MM.1S (cell line): Measurements from ENCODE around the gene CLCF1.

ENCODE experiments used
- DNase-seq: peaks from one replicate; pipeline ENCODE4 v3.0.0-alpha.2; 2015
- H2AFZ ChIP-seq: fragments of 300-600 bp; sonication (generic); 2 replicates; pipeline ENCODE4 v1.6.0; 2016; ENCODE audit warnings: antibody characterized with exemption, low read length
- H3F3A ChIP-seq: fragments of 300-600 bp; sonication (generic); 2 replicates; pipeline ENCODE4 v1.6.1; 2016; ENCODE audit warnings: mild to moderate bottlenecking, antibody characterized with exemption, low read length, moderate library complexity, mixed read lengths; ENCODE audit not compliant: insufficient read depth
- H3K27ac ChIP-seq: fragments of 300-600 bp; sonication (generic); 2 replicates; pipeline ENCODE4 v1.5.1; 2016; ENCODE audit warnings: mild to moderate bottlenecking, low read length
- H3K27me3 ChIP-seq: fragments of 300-600 bp; sonication (generic); replicated peaks from 2 replicates; pipeline ENCODE4 v1.6.0; 2016; ENCODE audit warnings: low read length; ENCODE audit not compliant: insufficient read depth
- H3K36me3 ChIP-seq: fragments of 300-600 bp; sonication (generic); replicated peaks from 2 replicates; pipeline ENCODE4 v1.6.1; 2016; ENCODE audit warnings: mild to moderate bottlenecking, low read length, mixed read lengths; ENCODE audit not compliant: insufficient read depth
- H3K4me1 ChIP-seq: fragments of 300-600 bp; sonication (generic); 2 replicates; pipeline ENCODE4 v1.6.1; 2016; ENCODE audit warnings: low read length, mixed read lengths
- H3K4me2 ChIP-seq: fragments of 300-600 bp; sonication (generic); 2 replicates; pipeline ENCODE4 v1.6.0; 2016; ENCODE audit warnings: low read depth, low read length
- H3K4me3 ChIP-seq: fragments of 300-600 bp; sonication (generic); 2 replicates; pipeline ENCODE4 v1.5.1; 2016; ENCODE audit warnings: low read length, mixed read lengths
- H3K79me2 ChIP-seq: fragments of 300-600 bp; sonication (generic); 2 replicates; pipeline ENCODE4 v1.6.1; 2016; ENCODE audit warnings: mixed run types, low read length, mixed read lengths
- H3K9ac ChIP-seq: fragments of 300-600 bp; sonication (generic); 2 replicates; pipeline ENCODE4 v1.6.1; 2016; ENCODE audit warnings: low read length, mixed read lengths
- H3K9me2 ChIP-seq: fragments of 300-600 bp; sonication (generic); replicated peaks from 2 replicates; pipeline ENCODE4 v1.6.1; 2016; ENCODE audit warnings: mild to moderate bottlenecking, low read length, mixed read lengths; ENCODE audit not compliant: insufficient read depth
- H3K9me3 ChIP-seq: fragments of 300-600 bp; sonication (generic); replicated peaks from 2 replicates; pipeline ENCODE4 v1.6.1; 2016; ENCODE audit warnings: mild to moderate bottlenecking, low read length, mixed read lengths; ENCODE audit not compliant: insufficient read depth
- H4K20me1 ChIP-seq: fragments of 300-600 bp; sonication (generic); 2 replicates; pipeline ENCODE4 v1.6.1; 2016; ENCODE audit warnings: mild to moderate bottlenecking, low read length, moderate library complexity, mixed read lengths; ENCODE audit not compliant: insufficient read depth
- EZH2 ChIP-seq: fragments of 300-600 bp; sonication (generic); optimal IDR thresholded peaks from 2 replicates; pipeline ENCODE3; 2017; ENCODE audit warnings: low read depth, mild to moderate bottlenecking, antibody characterized with exemption, low read length, mixed read lengths
- EZH2phosphoT487 ChIP-seq: fragments of 300-600 bp; sonication (generic); IDR thresholded peaks from 2 replicates; pipeline ENCODE4 v1.6.1; 2018; ENCODE audit warnings: antibody characterized with exemption, low read length
- TF ChIP-seq, protein P1 (sequence below): fragments of 300-600 bp; sonication (generic); IDR thresholded peaks from 2 replicates; pipeline ENCODE4 v1.5.1; 2016; ENCODE audit warnings: antibody characterized with exemption, low read length, mixed read lengths

Gene CLCF1

DNA sequence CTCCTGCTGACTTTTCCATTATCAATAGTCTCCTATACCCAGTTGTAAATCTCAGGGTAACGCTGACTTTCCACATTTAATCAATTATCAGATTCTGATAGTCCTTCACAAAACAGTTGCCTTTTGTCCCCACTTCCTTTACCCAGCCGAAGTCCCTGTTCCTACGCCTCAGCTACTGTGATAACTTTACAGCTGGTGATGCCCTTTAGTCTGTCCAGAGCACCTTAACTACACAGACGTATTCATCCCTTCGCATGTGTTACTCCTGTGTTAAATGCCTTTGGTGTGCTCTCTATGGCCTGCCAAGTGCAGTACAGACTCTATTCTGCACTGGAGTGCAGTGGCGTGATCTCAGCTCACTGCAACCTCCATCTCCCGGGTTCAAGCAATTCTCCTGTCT lies 49.9 kb downstream of the CLCF1 start:
- no peak for TF ChIP-seq EZH2
- TF ChIP-seq, protein P1, sequence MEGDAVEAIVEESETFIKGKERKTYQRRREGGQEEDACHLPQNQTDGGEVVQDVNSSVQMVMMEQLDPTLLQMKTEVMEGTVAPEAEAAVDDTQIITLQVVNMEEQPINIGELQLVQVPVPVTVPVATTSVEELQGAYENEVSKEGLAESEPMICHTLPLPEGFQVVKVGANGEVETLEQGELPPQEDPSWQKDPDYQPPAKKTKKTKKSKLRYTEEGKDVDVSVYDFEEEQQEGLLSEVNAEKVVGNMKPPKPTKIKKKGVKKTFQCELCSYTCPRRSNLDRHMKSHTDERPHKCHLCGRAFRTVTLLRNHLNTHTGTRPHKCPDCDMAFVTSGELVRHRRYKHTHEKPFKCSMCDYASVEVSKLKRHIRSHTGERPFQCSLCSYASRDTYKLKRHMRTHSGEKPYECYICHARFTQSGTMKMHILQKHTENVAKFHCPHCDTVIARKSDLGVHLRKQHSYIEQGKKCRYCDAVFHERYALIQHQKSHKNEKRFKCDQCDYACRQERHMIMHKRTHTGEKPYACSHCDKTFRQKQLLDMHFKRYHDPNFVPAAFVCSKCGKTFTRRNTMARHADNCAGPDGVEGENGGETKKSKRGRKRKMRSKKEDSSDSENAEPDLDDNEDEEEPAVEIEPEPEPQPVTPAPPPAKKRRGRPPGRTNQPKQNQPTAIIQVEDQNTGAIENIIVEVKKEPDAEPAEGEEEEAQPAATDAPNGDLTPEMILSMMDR: no peak
- no peak for TF ChIP-seq EZH2phosphoT487
- H4K20me1 ChIP-seq: no peaks in the 10 kb centered on the region
- H3K79me2 ChIP-seq: no peaks in the 10 kb centered on the region
- no peaks in the 10 kb centered on the region for H3K36me3 ChIP-seq
- DNase-seq: no peak
- no peaks in the 10 kb centered on the region for H3K9me2 ChIP-seq
- H3K27ac ChIP-seq: no peak overlapping the region
- 0 out of 2 replicates have a peak, but pooled peaks cover 6% of the 10 kb centered on the region for H3F3A ChIP-seq
- H3K9me3 ChIP-seq: no peaks in the 10 kb centered on the region
- H3K9ac ChIP-seq: no peak overlapping the region
- H3K4me3 ChIP-seq: no peak overlapping the region
- no peak overlapping the region for H3K4me2 ChIP-seq
- H2AFZ ChIP-seq: no peak overlapping the region
- H3K27me3 ChIP-seq: no peaks in the 10 kb centered on the region
- peaks cover 9% of the 10 kb centered on the region; the same call in 1 of the 2 replicates for H3K4me1 ChIP-seq

DNA sequence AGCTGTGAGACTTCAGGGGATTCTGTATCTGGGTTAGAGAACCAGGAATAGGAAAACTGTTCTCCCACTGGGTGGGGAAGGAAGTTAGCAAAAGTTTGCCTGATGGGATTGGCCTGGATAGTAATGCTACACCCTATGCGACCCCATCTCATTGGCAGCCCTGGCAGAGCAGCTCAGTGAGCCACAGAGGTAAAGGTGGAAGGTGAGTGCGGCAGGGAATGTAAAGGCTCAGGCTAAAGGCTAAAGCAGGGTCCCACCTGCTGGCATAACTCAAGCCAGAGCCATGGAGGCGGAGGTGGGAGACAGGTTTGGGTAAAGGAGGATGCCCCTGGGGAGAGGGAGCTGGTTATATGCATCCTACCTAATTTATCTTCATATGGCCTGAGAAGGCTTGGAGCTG lies 51.3 kb downstream of the CLCF1 start:
- H3K79me2 ChIP-seq: no peaks in the 10 kb centered on the region
- no peaks in the 10 kb centered on the region for H3K36me3 ChIP-seq
- H3K4me1 ChIP-seq: peaks cover 11% of the 10 kb centered on the region; the same call in 1 of the 2 replicates
- no peak overlapping the region; the same call in 1 of the 2 replicates for H3K27ac ChIP-seq
- H3K9me2 ChIP-seq: no peaks in the 10 kb centered on the region
- TF ChIP-seq EZH2phosphoT487 (no peak), EZH2 (no peak)
- TF ChIP-seq, protein P1: no peak
- no peaks in the 10 kb centered on the region for H4K20me1 ChIP-seq
- H3K27me3 ChIP-seq: no peaks in the 10 kb centered on the region
- no peak for DNase-seq
- peaks cover 10% of the 10 kb centered on the region for H3F3A ChIP-seq
- no peak overlapping the region for H3K4me3 ChIP-seq
- no peak overlapping the region for H3K9ac ChIP-seq
- no peak overlapping the region for H2AFZ ChIP-seq
- H3K9me3 ChIP-seq: no peaks in the 10 kb centered on the region
- H3K4me2 ChIP-seq: no peak overlapping the region

DNA sequence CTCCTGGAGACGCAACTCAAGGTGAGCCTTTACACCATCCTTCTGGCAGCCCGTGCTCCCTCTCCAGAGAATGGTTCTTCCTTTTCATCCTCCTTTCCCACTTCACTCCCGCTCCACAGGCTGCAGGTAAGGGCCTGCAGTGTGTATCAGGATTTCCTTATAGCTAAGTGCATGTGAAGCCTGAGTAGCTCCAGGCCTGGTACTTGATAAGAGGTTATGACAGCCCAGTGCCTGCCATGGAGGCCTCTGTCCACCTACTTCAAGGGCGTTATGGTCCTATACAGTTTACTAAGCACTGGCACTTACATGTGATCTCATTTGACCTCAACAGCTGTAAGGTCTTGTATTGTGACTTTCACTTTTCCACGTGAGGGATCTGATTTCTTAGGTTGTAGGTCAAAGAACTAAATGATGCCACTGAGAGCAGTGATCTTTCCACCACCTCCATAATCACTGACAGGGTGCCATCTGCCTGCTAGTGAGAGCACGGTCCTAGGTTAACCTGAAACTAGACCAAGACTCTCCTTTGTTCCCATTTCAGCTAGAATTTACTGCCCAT lies 52.0 kb downstream of the CLCF1 start:
- no peaks in the 10 kb centered on the region for H3K27me3 ChIP-seq
- no peak for DNase-seq
- no peak overlapping the region for H3K9ac ChIP-seq
- H3K9me3 ChIP-seq: no peaks in the 10 kb centered on the region
- H3K27ac ChIP-seq: no peak overlapping the region; the same call in 1 of the 2 replicates
- peaks cover 13% of the 10 kb centered on the region for H3F3A ChIP-seq
- no peak overlapping the region for H2AFZ ChIP-seq
- TF ChIP-seq, protein P1: no peak
- TF ChIP-seq EZH2 (no peak), EZH2phosphoT487 (no peak)
- no peaks in the 10 kb centered on the region for H4K20me1 ChIP-seq
- peaks cover 11% of the 10 kb centered on the region; the same call in 1 of the 2 replicates for H3K4me1 ChIP-seq
- no peak overlapping the region for H3K4me3 ChIP-seq
- H3K9me2 ChIP-seq: no peaks in the 10 kb centered on the region
- no peak overlapping the region for H3K4me2 ChIP-seq
- H3K79me2 ChIP-seq: no peaks in the 10 kb centered on the region
- no peaks in the 10 kb centered on the region for H3K36me3 ChIP-seq
